WTC11 (cell line): ENCODE measurements around the gene KRT85.

Experiments used
- FOXP1 ChIP-seq: sonication (generic); formaldehyde crosslinking; IDR thresholded peaks from 2 replicates; pipeline ENCODE4 v1.8.0; 2022; ENCODE audit warnings: missing genetic modification reagents, mild to moderate bottlenecking, moderate library complexity, borderline replicate concordance
- MXD4 ChIP-seq: fragments of 250-450 bp; sonication (Bioruptor Pico); IDR thresholded peaks from 2 replicates; pipeline ENCODE4 v1.8.0; 2021; ENCODE audit warnings: mild to moderate bottlenecking, moderate library complexity, borderline replicate concordance
- NFE2L1 ChIP-seq: sonication (generic); formaldehyde crosslinking; IDR thresholded peaks from 2 replicates; pipeline ENCODE4 v1.8.1; 2023; ENCODE audit warnings: missing genetic modification reagents
- ZNF396 ChIP-seq: fragments of 250-450 bp; sonication (Bioruptor Pico); IDR thresholded peaks from 2 replicates; pipeline ENCODE4 v1.8.0; 2021; ENCODE audit warnings: mild to moderate bottlenecking, moderate library complexity, borderline replicate concordance
- TF ChIP-seq, protein P1 (sequence below): fragments of 200-600 bp; IDR thresholded peaks from 2 replicates; pipeline ENCODE4 v1.8.0; 2022; ENCODE audit warnings: antibody characterized with exemption
- TF ChIP-seq, protein P2 (sequence below): sonication (generic); formaldehyde crosslinking; IDR thresholded peaks from 2 replicates; pipeline ENCODE4 v1.8.1; 2023; ENCODE audit warnings: mild to moderate bottlenecking, missing genetic modification reagents
- TF ChIP-seq, protein P3 (sequence below): sonication (generic); formaldehyde crosslinking; IDR thresholded peaks from 2 replicates; pipeline ENCODE4 v1.8.0; 2022; ENCODE audit warnings: mild to moderate bottlenecking, missing genetic modification reagents
- TF ChIP-seq, protein P4 (sequence below): sonication (generic); formaldehyde crosslinking; IDR thresholded peaks from 2 replicates; pipeline ENCODE4 v1.8.0; 2023; ENCODE audit warnings: mild to moderate bottlenecking, missing genetic modification reagents
- TF ChIP-seq, protein P5 (sequence below): sonication (generic); formaldehyde crosslinking; IDR thresholded peaks from 2 replicates; pipeline ENCODE4 v1.8.0; 2022; ENCODE audit warnings: mild to moderate bottlenecking, missing genetic modification reagents

DNA sequence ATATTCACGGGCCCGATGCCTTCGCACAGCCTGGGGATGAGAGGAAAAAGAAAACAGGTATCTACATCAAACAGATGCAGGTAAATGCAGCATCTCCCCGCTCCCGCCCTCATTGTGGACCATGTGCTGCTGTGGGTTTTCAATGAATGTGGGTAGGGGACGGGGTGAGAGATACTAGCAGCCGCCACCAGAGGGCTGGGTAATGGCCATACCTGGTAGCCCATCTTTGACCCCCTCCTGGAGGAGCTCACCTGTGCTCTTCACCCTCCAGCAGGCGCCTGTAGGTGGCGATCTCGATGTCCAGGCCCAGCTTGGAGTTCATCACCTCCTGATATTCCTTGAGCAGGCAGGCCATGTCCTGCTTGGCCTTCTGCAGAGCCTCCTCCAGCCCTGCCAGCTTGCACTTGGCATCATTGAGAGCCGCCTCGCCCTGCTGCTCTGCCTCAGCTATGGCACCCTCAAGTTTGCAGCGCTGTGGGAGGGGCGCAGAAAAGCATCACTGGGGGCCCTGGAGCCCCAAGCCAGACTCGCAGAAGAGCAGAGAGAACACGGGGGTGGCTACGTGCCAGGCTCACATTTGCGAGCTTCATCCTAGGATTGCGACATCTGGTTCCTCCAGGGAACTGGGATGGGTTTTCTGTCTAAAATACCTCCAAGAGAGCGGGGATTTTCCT, 28.6 kb upstream of the KRT85 start:
- TF ChIP-seq, protein P1, sequence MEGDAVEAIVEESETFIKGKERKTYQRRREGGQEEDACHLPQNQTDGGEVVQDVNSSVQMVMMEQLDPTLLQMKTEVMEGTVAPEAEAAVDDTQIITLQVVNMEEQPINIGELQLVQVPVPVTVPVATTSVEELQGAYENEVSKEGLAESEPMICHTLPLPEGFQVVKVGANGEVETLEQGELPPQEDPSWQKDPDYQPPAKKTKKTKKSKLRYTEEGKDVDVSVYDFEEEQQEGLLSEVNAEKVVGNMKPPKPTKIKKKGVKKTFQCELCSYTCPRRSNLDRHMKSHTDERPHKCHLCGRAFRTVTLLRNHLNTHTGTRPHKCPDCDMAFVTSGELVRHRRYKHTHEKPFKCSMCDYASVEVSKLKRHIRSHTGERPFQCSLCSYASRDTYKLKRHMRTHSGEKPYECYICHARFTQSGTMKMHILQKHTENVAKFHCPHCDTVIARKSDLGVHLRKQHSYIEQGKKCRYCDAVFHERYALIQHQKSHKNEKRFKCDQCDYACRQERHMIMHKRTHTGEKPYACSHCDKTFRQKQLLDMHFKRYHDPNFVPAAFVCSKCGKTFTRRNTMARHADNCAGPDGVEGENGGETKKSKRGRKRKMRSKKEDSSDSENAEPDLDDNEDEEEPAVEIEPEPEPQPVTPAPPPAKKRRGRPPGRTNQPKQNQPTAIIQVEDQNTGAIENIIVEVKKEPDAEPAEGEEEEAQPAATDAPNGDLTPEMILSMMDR: peak; percentile 79
- TF ChIP-seq, protein P2, sequence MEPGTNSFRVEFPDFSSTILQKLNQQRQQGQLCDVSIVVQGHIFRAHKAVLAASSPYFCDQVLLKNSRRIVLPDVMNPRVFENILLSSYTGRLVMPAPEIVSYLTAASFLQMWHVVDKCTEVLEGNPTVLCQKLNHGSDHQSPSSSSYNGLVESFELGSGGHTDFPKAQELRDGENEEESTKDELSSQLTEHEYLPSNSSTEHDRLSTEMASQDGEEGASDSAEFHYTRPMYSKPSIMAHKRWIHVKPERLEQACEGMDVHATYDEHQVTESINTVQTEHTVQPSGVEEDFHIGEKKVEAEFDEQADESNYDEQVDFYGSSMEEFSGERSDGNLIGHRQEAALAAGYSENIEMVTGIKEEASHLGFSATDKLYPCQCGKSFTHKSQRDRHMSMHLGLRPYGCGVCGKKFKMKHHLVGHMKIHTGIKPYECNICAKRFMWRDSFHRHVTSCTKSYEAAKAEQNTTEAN (CRISPR knock-in tag): no peak
- TF ChIP-seq, protein P3, sequence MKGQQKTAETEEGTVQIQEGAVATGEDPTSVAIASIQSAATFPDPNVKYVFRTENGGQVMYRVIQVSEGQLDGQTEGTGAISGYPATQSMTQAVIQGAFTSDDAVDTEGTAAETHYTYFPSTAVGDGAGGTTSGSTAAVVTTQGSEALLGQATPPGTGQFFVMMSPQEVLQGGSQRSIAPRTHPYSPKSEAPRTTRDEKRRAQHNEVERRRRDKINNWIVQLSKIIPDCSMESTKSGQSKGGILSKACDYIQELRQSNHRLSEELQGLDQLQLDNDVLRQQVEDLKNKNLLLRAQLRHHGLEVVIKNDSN (CRISPR knock-in tag): no peak
- TF ChIP-seq, protein P4, sequence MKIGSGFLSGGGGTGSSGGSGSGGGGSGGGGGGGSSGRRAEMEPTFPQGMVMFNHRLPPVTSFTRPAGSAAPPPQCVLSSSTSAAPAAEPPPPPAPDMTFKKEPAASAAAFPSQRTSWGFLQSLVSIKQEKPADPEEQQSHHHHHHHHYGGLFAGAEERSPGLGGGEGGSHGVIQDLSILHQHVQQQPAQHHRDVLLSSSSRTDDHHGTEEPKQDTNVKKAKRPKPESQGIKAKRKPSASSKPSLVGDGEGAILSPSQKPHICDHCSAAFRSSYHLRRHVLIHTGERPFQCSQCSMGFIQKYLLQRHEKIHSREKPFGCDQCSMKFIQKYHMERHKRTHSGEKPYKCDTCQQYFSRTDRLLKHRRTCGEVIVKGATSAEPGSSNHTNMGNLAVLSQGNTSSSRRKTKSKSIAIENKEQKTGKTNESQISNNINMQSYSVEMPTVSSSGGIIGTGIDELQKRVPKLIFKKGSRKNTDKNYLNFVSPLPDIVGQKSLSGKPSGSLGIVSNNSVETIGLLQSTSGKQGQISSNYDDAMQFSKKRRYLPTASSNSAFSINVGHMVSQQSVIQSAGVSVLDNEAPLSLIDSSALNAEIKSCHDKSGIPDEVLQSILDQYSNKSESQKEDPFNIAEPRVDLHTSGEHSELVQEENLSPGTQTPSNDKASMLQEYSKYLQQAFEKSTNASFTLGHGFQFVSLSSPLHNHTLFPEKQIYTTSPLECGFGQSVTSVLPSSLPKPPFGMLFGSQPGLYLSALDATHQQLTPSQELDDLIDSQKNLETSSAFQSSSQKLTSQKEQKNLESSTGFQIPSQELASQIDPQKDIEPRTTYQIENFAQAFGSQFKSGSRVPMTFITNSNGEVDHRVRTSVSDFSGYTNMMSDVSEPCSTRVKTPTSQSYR (CRISPR knock-in tag): no peak
- TF ChIP-seq, protein P5, sequence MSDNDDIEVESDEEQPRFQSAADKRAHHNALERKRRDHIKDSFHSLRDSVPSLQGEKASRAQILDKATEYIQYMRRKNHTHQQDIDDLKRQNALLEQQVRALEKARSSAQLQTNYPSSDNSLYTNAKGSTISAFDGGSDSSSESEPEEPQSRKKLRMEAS (CRISPR knock-in tag): no peak
- no peak for TF ChIP-seq NFE2L1 (CRISPR knock-in tag)
- TF ChIP-seq FOXP1 (CRISPR knock-in tag): no peak
- TF ChIP-seq MXD4: no peak
- no peak for TF ChIP-seq ZNF396 (CRISPR knock-in tag)
